Stimulated activated CD8-positive, alpha-beta memory T cell treated with anti-CD3 and anti-CD28 coated beads, Interleukin-15, amount 100 ng/mL, for 4 hours (primary cell): ENCODE measurements around the gene IFI27L1.

Experiments used
- DNase-seq, 2 donors: peaks; one replicate each; pipeline ENCODE4 v3.0.0-alpha.2; 2020; ENCODE audit warnings: low read depth in 2 of 2

IFI27L1 gene

GRCh38 chr14:94132285-94132887, 51.3 kb downstream of the IFI27L1 start:
- DNase-seq: peak in 1 of 2 donors; percentile 30

GRCh38 chr14:94135476-94135875, 54.4 kb downstream of the IFI27L1 start:
- no peak for DNase-seq

GRCh38 chr14:94136575-94137331, 55.6 kb downstream of the IFI27L1 start:
- DNase-seq: peak; percentile 58 to 68

- no peak for DNase-seq
Measured at GRCh38 chr14:94138251-94138650, 57.1 kb downstream of the IFI27L1 start.

- DNase-seq: no peak
Measured at GRCh38 chr14:94139006-94139405, 57.9 kb downstream of the IFI27L1 start.

- DNase-seq: no peak
Measured at GRCh38 chr14:94139421-94139820, 58.3 kb downstream of the IFI27L1 start.

GRCh38 chr14:94142247-94142646, 61.1 kb downstream of the IFI27L1 start:
- DNase-seq: no peak

- DNase-seq: no peak
Measured at GRCh38 chr14:94142836-94143235, 61.7 kb downstream of the IFI27L1 start.

- DNase-seq: no peak
Measured at GRCh38 chr14:94143239-94143638, 62.1 kb downstream of the IFI27L1 start.

GRCh38 chr14:94143711-94144110, 62.6 kb downstream of the IFI27L1 start:
- no peak for DNase-seq

GRCh38 chr14:94144765-94145164, 63.7 kb downstream of the IFI27L1 start:
- DNase-seq: no peak

- no peak for DNase-seq
Measured at GRCh38 chr14:94145902-94146527, 64.9 kb downstream of the IFI27L1 start.
